Spleen (tissue), 11 donors: ENCODE measurements around the gene COBLL1. TPM values are rescaled to one million over a fixed set of nuclear protein-coding genes. Genes with fewer than 3 reads are reported as not detected.
A peak's percentile ranks its signal among the peaks of the same experiment; 100 is the strongest.
"Not testable (repeated sequence)": the region's sequence is repeated elsewhere in the genome, so short reads cannot be mapped to it uniquely, and the experiment has no call there.

ENCODE experiments used
- DNase-seq: peaks from one replicate; pipeline ENCODE4 v3.0.0-alpha.2; 2020
- H3K27ac ChIP-seq, 8 donors: fragments of 200-600 bp; sonication (generic) in 7 of 8; 1 replicate in 4 of 8; 2 replicates in 4 of 8; pipeline versions ENCODE4 v1.5.0 to v1.8.0; 2016 to 2021; ENCODE audit warnings: inconsistent platforms in 4 of 8, mild to moderate bottlenecking in 4 of 8, moderate library complexity in 1 of 8
- H3K27me3 ChIP-seq, 7 donors: fragments of 200-600 bp; sonication (generic) in 6 of 7; replicated peaks in 1 of 7; 1 replicate in 4 of 7; 2 replicates in 3 of 7; pipeline versions ENCODE4 v1.5.0 to v1.8.0; 2016 to 2021; ENCODE audit warnings: inconsistent platforms in 3 of 7, mild to moderate bottlenecking in 1 of 7
- H3K36me3 ChIP-seq, 6 donors: fragments of 200-600 bp; sonication (generic) in 5 of 6; 1 replicate in 4 of 6; 2 replicates in 2 of 6; pipeline versions ENCODE4 v1.5.0 to v1.8.0; 2016 to 2021; ENCODE audit warnings: inconsistent platforms in 2 of 6
- H3K4me1 ChIP-seq, 6 donors: fragments of 200-600 bp; sonication (generic) in 5 of 6; 1 replicate in 3 of 6; 2 replicates in 3 of 6; pipeline versions ENCODE4 v1.5.0 to v1.8.0; 2016 to 2021; ENCODE audit warnings: inconsistent platforms in 3 of 6
- H3K4me3 ChIP-seq, 8 donors: fragments of 200-600 bp; sonication (generic) in 7 of 8; 1 replicate in 4 of 8; 2 replicates in 4 of 8; pipeline versions ENCODE4 v1.5.0 to v1.8.0; 2016 to 2021; ENCODE audit warnings: inconsistent platforms in 4 of 8, mild to moderate bottlenecking in 4 of 8, moderate library complexity in 2 of 8
- H3K9me3 ChIP-seq, 8 donors: fragments of 200-600 bp; sonication (generic) in 7 of 8; 1 replicate in 4 of 8; 2 replicates in 4 of 8; pipeline versions ENCODE4 v1.5.0 to v1.8.0; 2016 to 2021; ENCODE audit warnings: inconsistent platforms in 4 of 8
- CTCF ChIP-seq, 11 experiments: fragments of 200-600 bp in 7 of 11; fragments of 450-650 bp in 4 of 11; sonication (generic) in 4 of 11; IDR thresholded peaks in 8 of 11; conservative IDR thresholded peaks in 3 of 11; 1 replicate in 7 of 11; 2 replicates in 4 of 11; pipeline versions ENCODE4 v1.4.0 to v1.8.0; 2016 to 2021; ENCODE audit warnings: antibody characterized with exemption in 11 of 11, inconsistent platforms in 4 of 11, mild to moderate bottlenecking in 1 of 11
- POLR2A ChIP-seq, 3 donors: fragments of 450-650 bp; IDR thresholded peaks; one replicate each; pipeline ENCODE4 v1.5.1; 2017; ENCODE audit warnings: antibody characterized with exemption in 3 of 3, mild to moderate bottlenecking in 1 of 3
- POLR2AphosphoS5 ChIP-seq, 3 donors: sonication (generic); formaldehyde crosslinking; IDR thresholded peaks; one replicate each; pipeline ENCODE4 v1.5.1; 2017; ENCODE audit warnings: antibody characterized with exemption in 3 of 3
- WGBS, 5 donors: extraction: QIAGEN DNeasy Blood & Tissue Kit in 3 of 5; methylation state at CpG; one replicate each; pipeline versions ENCODE4 v1.1.5 to v1.1.7; 2013 to 2018; 5-methylcytosine and 5-hydroxymethylcytosine counted together
- intact Hi-C: fragments of 100-400 bp; cut with DNase I; formaldehyde crosslinking; loops from one replicate; pipeline ENCODE4 v1.15.0; 2023; ENCODE audit warnings: low total_unique reads
- polyA plus RNA-seq, 3 donors: library from polyadenylated mRNA; stranded (reverse); fragments of 200-250 nt; gene quantifications; one replicate each; pipeline ENCODE4 v1.2.1, GENCODE V29; 2013
- total RNA-seq, 7 donors: library from RNA; depleted of rRNA in 3 of 7; stranded (reverse); fragments of >200 nt in 3 of 7; fragmentation: NEBNext Ultra II Directional in 4 of 7; extraction: Animal tissue kit (Norgen Biotek cat#: 25700) in 4 of 7; gene quantifications; one replicate each; pipeline versions ENCODE4 v1.1.0 to v1.2.1, GENCODE V29; 2016 to 2021
- donor health status: healthy with polysubstance abuse.
- donor health status: DM: no; HTN: no; CAD: no; lungs with moderate emphysema.
- donor health status: DM: no; HTN: no; CAD: no.
- donor health status: Bipolar disorder and iron deficiency.
- donor health status: healthy.
- donor health status: DM: no; HTN: no; CAD: no.
- donor health status: DM: yes; HTN: yes; CAD: no.

Gene COBLL1
- total and polyA plus RNA-seq, 10 donors: 6.4 to 86.8 (median 49.9) TPM

- peaks cover 0 to 14% (median 0%) of the 10 kb centered on the region in 6 donors for H3K4me1 ChIP-seq
Measured at GRCh38 chr2:164867779-164868397, 26.3 kb upstream of the COBLL1 start.

DNA sequence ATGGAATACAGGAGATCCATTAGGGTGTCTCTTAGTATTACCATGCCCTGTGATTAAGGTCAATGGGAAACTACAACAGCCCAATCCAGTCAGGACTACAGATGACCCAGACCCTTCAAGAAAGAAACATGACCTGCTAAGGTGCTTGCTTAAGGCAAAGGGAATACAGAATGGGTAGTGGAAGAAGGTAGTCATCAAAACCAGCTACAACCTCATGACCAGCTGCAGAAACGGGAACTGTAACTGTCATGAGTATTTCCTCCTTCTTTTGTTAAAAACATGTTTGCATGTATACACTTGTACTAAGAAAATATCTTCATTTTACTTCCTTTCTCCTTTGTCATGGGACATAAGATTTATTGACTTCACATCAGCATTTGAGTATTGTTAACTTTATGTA lies 24.8 kb upstream of the COBLL1 start:
- H3K27me3 ChIP-seq, H3K4me3 ChIP-seq, DNase-seq, intact Hi-C loops, H3K9me3 ChIP-seq, H3K36me3 ChIP-seq: not testable (repeated sequence)
- Histone ChIP-seq H3K4me1 (peaks cover 0 to 14% (median 0%) of the 10 kb centered on the region in 6 donors), H3K27ac (peak overlapping the region in 7 of 8 donors; percentile 23 to 78 (median 58))
- 13 to 39% (median 34%) methylated on average over 1 of the region's 1 CpG for WGBS, 5 donors

More at GRCh38 chr2:164867779-164868397, 26.3 kb upstream of the COBLL1 start:
- 55 to 73% (median 57%) methylated on average over 3 of the region's 3 CpGs for WGBS, 5 donors
- Histone ChIP-seq H3K27me3 (no peaks in the 10 kb centered on the region), H3K27ac (no peak overlapping the region), H3K4me3 (no peak overlapping the region), H3K9me3 (no peaks in the 10 kb centered on the region), H3K36me3 (no peaks in the 10 kb centered on the region)
- intact Hi-C loops: no loop called here
- DNase-seq: no peak
- no peak for TF ChIP-seq POLR2A (IDR thresholded peaks at IDR 0.05)
- no peak for TF ChIP-seq POLR2AphosphoS5 (IDR thresholded peaks at IDR 0.05)
- no peak for TF ChIP-seq CTCF (IDR thresholded peaks at IDR 0.05 in 8 of 11, conservative IDR thresholded peaks at IDR 0.05 in 3 of 11)

GRCh38 chr2:164860694-164861042 lies 19.0 kb upstream of the COBLL1 start:
- intact Hi-C loops: no loop called here
- Histone ChIP-seq H3K27me3 (no peaks in the 10 kb centered on the region), H3K27ac (no peak overlapping the region), H3K36me3 (no peaks in the 10 kb centered on the region), H3K9me3 (no peaks in the 10 kb centered on the region), H3K4me1 (no peaks in the 10 kb centered on the region), H3K4me3 (no peak overlapping the region)
- TF ChIP-seq POLR2A (IDR thresholded peaks at IDR 0.05) (no peak), CTCF (IDR thresholded peaks at IDR 0.05 in 8 of 11, conservative IDR thresholded peaks at IDR 0.05 in 3 of 11) (no peak), POLR2AphosphoS5 (IDR thresholded peaks at IDR 0.05) (no peak)
- no peak for DNase-seq

GRCh38 chr2:164859906-164860693 lies 18.5 kb upstream of the COBLL1 start:
- 86 to 97% (median 94%) methylated on average over 4 of the region's 4 CpGs for WGBS, 5 donors
- peak; percentile 35 for DNase-seq

DNA sequence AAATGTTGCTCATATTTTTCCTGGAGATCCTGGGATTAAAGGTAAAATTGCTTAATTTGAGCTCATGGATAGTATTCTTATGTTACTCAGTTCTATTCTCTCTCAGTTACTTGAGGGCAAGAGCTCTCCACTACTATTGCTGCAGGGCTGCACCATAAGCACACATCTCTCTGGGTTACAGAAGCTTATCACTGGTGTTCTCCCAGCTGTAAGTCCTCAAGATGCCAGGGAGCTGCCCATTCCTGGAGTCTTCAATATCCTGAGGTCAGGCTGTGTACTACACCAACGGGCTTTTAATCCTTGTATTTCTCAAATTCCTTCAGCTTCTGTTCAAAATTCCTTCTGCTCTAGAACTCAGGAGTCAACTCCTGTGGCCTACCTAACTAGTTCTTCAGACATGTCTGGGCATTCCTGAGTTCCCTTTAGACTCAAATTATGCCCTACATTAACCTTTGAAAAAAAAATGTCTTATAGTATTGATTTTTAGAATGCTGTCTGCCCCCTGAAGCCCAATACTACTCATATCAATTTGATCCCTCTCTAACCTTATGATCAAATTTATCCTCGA lies 17.7 kb upstream of the COBLL1 start:
- WGBS, 5 donors: 75 to 85% (median 80%) methylated on average over 2 of the region's 2 CpGs
- Histone ChIP-seq H3K4me1 (no peaks in the 10 kb centered on the region), H3K9me3 (no peaks in the 10 kb centered on the region), H3K27me3 (no peaks in the 10 kb centered on the region), H3K36me3 (no peaks in the 10 kb centered on the region), H3K27ac (no peak overlapping the region), H3K4me3 (no peak overlapping the region)
- no peak for TF ChIP-seq POLR2AphosphoS5 (IDR thresholded peaks at IDR 0.05)
- TF ChIP-seq POLR2A (IDR thresholded peaks at IDR 0.05): no peak
- TF ChIP-seq CTCF (IDR thresholded peaks at IDR 0.05 in 8 of 11, conservative IDR thresholded peaks at IDR 0.05 in 3 of 11): no peak
- DNase-seq: no peak
- intact Hi-C loops: no loop called here

More at GRCh38 chr2:164859906-164860693, 18.5 kb upstream of the COBLL1 start:
- H3K4me1 ChIP-seq, H3K36me3 ChIP-seq, H3K4me3 ChIP-seq, intact Hi-C loops, H3K27me3 ChIP-seq, H3K27ac ChIP-seq, H3K9me3 ChIP-seq: not testable (repeated sequence)
